Measurements from ENCODE around the gene LAMTOR2. TPM values are rescaled to one million over a fixed set of nuclear protein-coding genes. Genes with fewer than 3 reads are reported as not detected.

Gene LAMTOR2
- total RNA-seq, 2 donors from 2014 or later: 84.4 to 101 TPM

- no peaks in the 10 kb centered on the region for H3K27me3 ChIP-seq (ENCODE audit: control insufficient read depth, insufficient read depth, low read length, poor library complexity, severe bottlenecking)
Observed at GRCh38 chr1:156006666-156007376, 47.8 kb upstream of the LAMTOR2 start.

GRCh38 chr1:156009404-156009803 lies 45.2 kb upstream of the LAMTOR2 start:
- peak overlapping the region; percentile 47 for H3K27ac ChIP-seq (ENCODE audit: low read depth, low read length)

More at GRCh38 chr1:156006666-156007376, 47.8 kb upstream of the LAMTOR2 start:
- Mint-ChIP-seq H3K36me3 (ENCODE audit: low read depth) (peaks cover 36% of the 10 kb centered on the region), H3K4me1 (peaks cover 8% of the 10 kb centered on the region), H3K4me3 (no peak overlapping the region), H3K9me3 (no peaks in the 10 kb centered on the region), H3K27ac (peak overlapping the region; percentile 50), H3K27me3 (ENCODE audit: insufficient read depth) (no peaks in the 10 kb centered on the region)
- H3K4me3 ChIP-seq (ENCODE audit: low read length): no peak overlapping the region
- H3K9me3 ChIP-seq (ENCODE audit: control insufficient read depth, low read length): no peaks in the 10 kb centered on the region
- no peak for DNase-seq
- WGBS, 2 experiments (ENCODE audit: insufficient coverage in 1 of 2, insufficient read length in 1 of 2): 92 to 94% methylated on average over 5 to 7 of the region's 7 CpGs
- peaks cover 4% of the 10 kb centered on the region for H3K4me1 ChIP-seq (ENCODE audit: control insufficient read depth, insufficient read depth, low read length)
- H3K36me3 ChIP-seq (ENCODE audit: control insufficient read depth, insufficient read depth, low read length): peaks cover 41% of the 10 kb centered on the region
- TF ChIP-seq, protein P1, sequence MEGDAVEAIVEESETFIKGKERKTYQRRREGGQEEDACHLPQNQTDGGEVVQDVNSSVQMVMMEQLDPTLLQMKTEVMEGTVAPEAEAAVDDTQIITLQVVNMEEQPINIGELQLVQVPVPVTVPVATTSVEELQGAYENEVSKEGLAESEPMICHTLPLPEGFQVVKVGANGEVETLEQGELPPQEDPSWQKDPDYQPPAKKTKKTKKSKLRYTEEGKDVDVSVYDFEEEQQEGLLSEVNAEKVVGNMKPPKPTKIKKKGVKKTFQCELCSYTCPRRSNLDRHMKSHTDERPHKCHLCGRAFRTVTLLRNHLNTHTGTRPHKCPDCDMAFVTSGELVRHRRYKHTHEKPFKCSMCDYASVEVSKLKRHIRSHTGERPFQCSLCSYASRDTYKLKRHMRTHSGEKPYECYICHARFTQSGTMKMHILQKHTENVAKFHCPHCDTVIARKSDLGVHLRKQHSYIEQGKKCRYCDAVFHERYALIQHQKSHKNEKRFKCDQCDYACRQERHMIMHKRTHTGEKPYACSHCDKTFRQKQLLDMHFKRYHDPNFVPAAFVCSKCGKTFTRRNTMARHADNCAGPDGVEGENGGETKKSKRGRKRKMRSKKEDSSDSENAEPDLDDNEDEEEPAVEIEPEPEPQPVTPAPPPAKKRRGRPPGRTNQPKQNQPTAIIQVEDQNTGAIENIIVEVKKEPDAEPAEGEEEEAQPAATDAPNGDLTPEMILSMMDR (conservative IDR thresholded peaks at IDR 0.05): no peak
- H3K27ac ChIP-seq (ENCODE audit: low read depth, low read length): peak overlapping the region; percentile 22
- H3K9ac ChIP-seq (ENCODE audit: extremely low read depth, low read length, poor library complexity, severe bottlenecking): no peak overlapping the region

DNA sequence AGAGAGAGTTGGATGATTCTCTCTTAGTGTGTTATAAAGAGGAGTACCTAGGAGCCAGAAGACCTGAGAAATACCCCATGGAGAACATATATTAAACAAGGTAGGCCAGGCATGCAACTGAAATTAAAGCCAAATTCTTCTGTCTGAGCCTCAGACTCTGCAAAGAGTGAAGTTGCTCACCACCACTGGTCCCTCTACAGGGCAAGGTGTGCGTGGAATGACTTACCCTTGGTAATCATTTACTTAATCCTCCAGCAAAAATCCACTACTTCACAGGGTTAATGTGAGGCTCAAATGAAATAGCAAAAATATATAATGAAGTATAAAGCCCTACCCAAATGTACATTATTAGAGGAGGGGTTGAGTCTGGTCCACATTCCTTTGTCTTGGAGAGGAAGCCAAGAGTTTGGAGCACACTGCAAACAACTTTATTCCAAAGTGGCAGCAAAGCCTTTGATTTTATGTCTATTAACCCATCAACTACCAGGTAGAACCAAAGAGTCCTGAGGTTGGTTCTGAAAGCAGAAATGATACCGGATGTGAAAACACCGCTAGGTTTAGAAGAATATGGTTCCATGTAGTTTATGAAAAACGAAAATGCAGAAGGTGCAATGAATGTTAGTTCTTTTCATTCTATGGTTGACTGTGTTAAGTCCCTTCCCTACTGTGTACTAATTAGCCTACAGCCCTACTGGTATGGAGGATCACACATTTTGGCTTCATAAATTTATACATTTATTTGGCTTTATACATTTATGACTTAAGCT lies 42.3 kb upstream of the LAMTOR2 start:
- Mint-ChIP-seq H3K27me3 (ENCODE audit: insufficient read depth) (no peaks in the 10 kb centered on the region), H3K36me3 (ENCODE audit: low read depth) (peaks cover 68% of the 10 kb centered on the region), H3K4me1 (no peaks in the 10 kb centered on the region), H3K27ac (no peak overlapping the region), H3K9me3 (no peaks in the 10 kb centered on the region), H3K4me3 (no peak overlapping the region)
- TF ChIP-seq, protein P1 (conservative IDR thresholded peaks at IDR 0.05): peak; percentile 41
- Histone ChIP-seq H3K9ac (ENCODE audit: extremely low read depth, low read length, poor library complexity, severe bottlenecking) (no peak overlapping the region), H3K27me3 (ENCODE audit: control insufficient read depth, insufficient read depth, low read length, poor library complexity, severe bottlenecking) (no peaks in the 10 kb centered on the region), H3K4me3 (ENCODE audit: low read length) (no peak overlapping the region), H3K36me3 (ENCODE audit: control insufficient read depth, insufficient read depth, low read length) (peaks cover 85% of the 10 kb centered on the region), H3K9me3 (ENCODE audit: control insufficient read depth, low read length) (no peaks in the 10 kb centered on the region), H3K27ac (ENCODE audit: low read depth, low read length) (no peak overlapping the region), H3K4me1 (ENCODE audit: control insufficient read depth, insufficient read depth, low read length) (no peaks in the 10 kb centered on the region)
- WGBS, 2 experiments (ENCODE audit: insufficient coverage in 1 of 2, insufficient read length in 1 of 2): 95% methylated on average over 4 of the region's 4 CpGs; no CpG with 5 or more reads in 1 of the 2 experiments
- no peak for DNase-seq

More at GRCh38 chr1:156009404-156009803, 45.2 kb upstream of the LAMTOR2 start:
- 66 to 91% methylated on average over 3 of the region's 3 CpGs for WGBS, 2 experiments (ENCODE audit: insufficient coverage in 1 of 2, insufficient read length in 1 of 2)
- no peaks in the 10 kb centered on the region for H3K27me3 Mint-ChIP-seq (ENCODE audit: insufficient read depth)
- peaks cover 4% of the 10 kb centered on the region for H3K4me1 ChIP-seq (ENCODE audit: control insufficient read depth, insufficient read depth, low read length)
- peak overlapping the region; percentile 17 for H3K27ac Mint-ChIP-seq
- no peaks in the 10 kb centered on the region for H3K27me3 ChIP-seq (ENCODE audit: control insufficient read depth, insufficient read depth, low read length, poor library complexity, severe bottlenecking)
- no peak for DNase-seq
- no peaks in the 10 kb centered on the region for H3K9me3 Mint-ChIP-seq
- TF ChIP-seq, protein P1 (conservative IDR thresholded peaks at IDR 0.05): no peak
- H3K4me3 Mint-ChIP-seq: no peak overlapping the region
- no peak overlapping the region for H3K9ac ChIP-seq (ENCODE audit: extremely low read depth, low read length, poor library complexity, severe bottlenecking)
- H3K36me3 ChIP-seq (ENCODE audit: control insufficient read depth, insufficient read depth, low read length): peaks cover 66% of the 10 kb centered on the region
- no peak overlapping the region for H3K4me3 ChIP-seq (ENCODE audit: low read length)
- no peaks in the 10 kb centered on the region for H3K9me3 ChIP-seq (ENCODE audit: control insufficient read depth, low read length)
- peaks cover 58% of the 10 kb centered on the region for H3K36me3 Mint-ChIP-seq (ENCODE audit: low read depth)
- H3K4me1 Mint-ChIP-seq: peaks cover 8% of the 10 kb centered on the region

All from endodermal cell (in vitro differentiated cells).